Thymus (tissue), 11 donors: ENCODE measurements around the gene FITM1. TPM values are rescaled to one million over a fixed set of nuclear protein-coding genes. Genes with fewer than 3 reads are reported as not detected.

Experiments
- DNase-seq, 9 donors: peaks; one replicate each; pipeline ENCODE4 v3.0.0-alpha.2; 2013; ENCODE audit warnings: low spot score in 9 of 9, low read depth in 6 of 9, missing footprints in 1 of 9
- H3K27ac ChIP-seq, 2 donors: one replicate each; pipeline ENCODE4 v1.5.1; 2013; ENCODE audit warnings: control low read depth in 1 of 2, low read depth in 1 of 2, low read length in 1 of 2, mild to moderate bottlenecking in 1 of 2, moderate library complexity in 1 of 2
- H3K27me3 ChIP-seq, 2 donors: one replicate each; pipeline ENCODE4 v1.5.1; 2013; ENCODE audit warnings: low read length in 1 of 2; ENCODE audit not compliant: control insufficient read depth in 2 of 2, insufficient read depth in 1 of 2
- H3K36me3 ChIP-seq, 2 donors: one replicate each; pipeline ENCODE4 v1.5.1; 2013; ENCODE audit warnings: low read length in 1 of 2, mild to moderate bottlenecking in 1 of 2, moderate library complexity in 1 of 2; ENCODE audit not compliant: control insufficient read depth in 2 of 2, insufficient read depth in 2 of 2
- H3K4me1 ChIP-seq, 2 donors: one replicate each; pipeline ENCODE4 v1.5.1; 2013; ENCODE audit warnings: low read length in 2 of 2; ENCODE audit not compliant: control insufficient read depth in 2 of 2, insufficient read depth in 2 of 2
- H3K4me3 ChIP-seq, 2 donors: one replicate each; pipeline ENCODE4 v1.5.1; 2013; ENCODE audit warnings: low read length in 2 of 2, control low read depth in 1 of 2, mild to moderate bottlenecking in 1 of 2
- H3K9me3 ChIP-seq, 2 donors: one replicate each; pipeline ENCODE4 v1.5.1; 2013; ENCODE audit warnings: low read length in 1 of 2, mild to moderate bottlenecking in 1 of 2; ENCODE audit not compliant: control insufficient read depth in 2 of 2, insufficient read depth in 1 of 2
- WGBS: extraction: QIAGEN DNeasy Blood & Tissue Kit; methylation state at CpG from one replicate; pipeline ENCODE4 v1.1.7; 2013; 5-methylcytosine and 5-hydroxymethylcytosine counted together
- polyA plus RNA-seq: library from polyadenylated mRNA; stranded (reverse); fragments of 200-250 nt; gene quantifications from one replicate; pipeline ENCODE4 v1.2.3, GENCODE V29; 2013
- total RNA-seq: library from RNA; stranded (reverse); fragments of 120-200 nt; gene quantifications from one replicate; pipeline ENCODE4 v1.2.4, GENCODE V29; 2013
- donor health status: healthy.

The FITM1 gene
- total and polyA plus RNA-seq, 2 donors = 0.80 to 3.5 TPM

GRCh38 chr14:24114532-24115421 lies 15.7 kb upstream of the FITM1 start, which contains the start of the genes DCAF11 and NRL:
Gene DCAF11 (plus strand): TSS chr14:24114777. CDS start chr14:24115595, 818 bp downstream.
Gene NRL (minus strand): TSS chr14:24114949. CDS start chr14:24082848, 32,101 bp downstream.
- Histone ChIP-seq H3K27ac (peak within 1 kb of the TSS; percentile 100), H3K4me3 (peak within 1 kb of the TSS; percentile 74 to 93), H3K4me1 (peaks cover 22% of the 10 kb centered on the region in 2 donors), H3K27me3 (no peaks in the 10 kb centered on the region), H3K36me3 (peaks cover 25 to 31% of the 10 kb centered on the region in 2 donors), H3K9me3 (no peaks in the 10 kb centered on the region)
- DNase-seq = peak; percentile 98 to 100 (median 99)
- WGBS = under 1% methylated on average over 65 of the region's 65 CpGs

GRCh38 chr14:24115422-24116127 lies 14.9 kb upstream of the FITM1 start:
- H3K27me3 ChIP-seq = no peaks in the 10 kb centered on the region
- peak overlapping the region; percentile 74 to 93 for H3K4me3 ChIP-seq
- peaks cover 30 to 36% of the 10 kb centered on the region in 2 donors for H3K36me3 ChIP-seq
- 4% methylated on average over 14 of the region's 14 CpGs for WGBS
- peak overlapping the region; percentile 78 to 100 for H3K27ac ChIP-seq
- peaks cover 22% of the 10 kb centered on the region in 2 donors for H3K4me1 ChIP-seq
- H3K9me3 ChIP-seq = no peaks in the 10 kb centered on the region
- DNase-seq = no peak

GRCh38 chr14:24116128-24116814 lies 14.2 kb upstream of the FITM1 start:
- peaks cover 23 to 26% of the 10 kb centered on the region in 2 donors for H3K4me1 ChIP-seq
- H3K36me3 ChIP-seq = peaks cover 37 to 43% of the 10 kb centered on the region in 2 donors
- H3K4me3 ChIP-seq = peak overlapping the region; percentile 74 to 93
- H3K9me3 ChIP-seq = no peaks in the 10 kb centered on the region
- H3K27me3 ChIP-seq = no peaks in the 10 kb centered on the region
- no peak for DNase-seq
- no peak overlapping the region for H3K27ac ChIP-seq
- WGBS = 97% methylated on average over 6 of the region's 6 CpGs

- WGBS = 96% methylated on average over 6 of the region's 6 CpGs
- Histone ChIP-seq H3K27ac (no peak overlapping the region), H3K9me3 (no peaks in the 10 kb centered on the region), H3K36me3 (peaks cover 44 to 51% of the 10 kb centered on the region in 2 donors), H3K4me3 (no peak overlapping the region), H3K4me1 (peaks cover 27 to 35% of the 10 kb centered on the region in 2 donors), H3K27me3 (no peaks in the 10 kb centered on the region)
- DNase-seq = no peak
Observed at GRCh38 chr14:24117179-24117578, 13.3 kb upstream of the FITM1 start.

- H3K4me1 ChIP-seq = peaks cover 24 to 47% of the 10 kb centered on the region in 2 donors
- no peak for DNase-seq
- no peaks in the 10 kb centered on the region for H3K27me3 ChIP-seq
- H3K27ac ChIP-seq = no peak overlapping the region
- no peaks in the 10 kb centered on the region for H3K9me3 ChIP-seq
- 97% methylated on average over 6 of the region's 6 CpGs for WGBS
- H3K4me3 ChIP-seq = no peak overlapping the region
- H3K36me3 ChIP-seq = peaks cover 65 to 71% of the 10 kb centered on the region in 2 donors
Observed at GRCh38 chr14:24119691-24120090, 10.8 kb upstream of the FITM1 start.

- H3K4me1 ChIP-seq = peaks cover 16 to 38% of the 10 kb centered on the region in 2 donors
- whole genome bisulfite sequencing = 97% methylated on average over 8 of the region's 8 CpGs
- DNase-seq = no peak
Observed at GRCh38 chr14:24121210-24121609, 9.2 kb upstream of the FITM1 start.

GRCh38 chr14:24122416-24122815 lies 8.0 kb upstream of the FITM1 start:
- Histone ChIP-seq H3K4me1 (peaks cover 6 to 31% of the 10 kb centered on the region in 2 donors), H3K27ac (peak overlapping the region in 1 of 2 donors; percentile 80), H3K9me3 (no peaks in the 10 kb centered on the region), H3K36me3 (peaks cover 61 to 63% of the 10 kb centered on the region in 2 donors), H3K27me3 (no peaks in the 10 kb centered on the region), H3K4me3 (no peak overlapping the region)
- WGBS = 67% methylated on average over 4 of the region's 4 CpGs
- peak in 1 of 9 donors; percentile 63 for DNase-seq

More at GRCh38 chr14:24121210-24121609, 9.2 kb upstream of the FITM1 start:
- peaks cover 65 to 71% of the 10 kb centered on the region in 2 donors for H3K36me3 ChIP-seq
- no peak overlapping the region for H3K4me3 ChIP-seq
- no peaks in the 10 kb centered on the region for H3K9me3 ChIP-seq
- no peak overlapping the region for H3K27ac ChIP-seq
- H3K27me3 ChIP-seq = no peaks in the 10 kb centered on the region

- H3K27ac ChIP-seq = peak overlapping the region; percentile 54 to 80
- DNase-seq = no peak
- no peak overlapping the region for H3K4me3 ChIP-seq
- no peaks in the 10 kb centered on the region for H3K27me3 ChIP-seq
- H3K36me3 ChIP-seq = peaks cover 58 to 59% of the 10 kb centered on the region in 2 donors
- H3K4me1 ChIP-seq = peaks cover 5 to 31% of the 10 kb centered on the region in 2 donors
- H3K9me3 ChIP-seq = no peaks in the 10 kb centered on the region
- WGBS = 96% methylated on average over 8 of the region's 8 CpGs
Observed at GRCh38 chr14:24122898-24123297, 7.6 kb upstream of the FITM1 start.
